WTC11 (cell line): ENCODE measurements around the gene CD59.

ENCODE experiments used
- IRF2 ChIP-seq: sonication (generic); formaldehyde crosslinking; IDR thresholded peaks from 2 replicates; pipeline ENCODE4 v1.8.0; 2022; ENCODE audit warnings: low read depth, missing genetic modification reagents, borderline replicate concordance
- ZNF416 ChIP-seq: fragments of 250-450 bp; sonication (Bioruptor Pico); IDR thresholded peaks from 2 replicates; pipeline ENCODE4 v1.9.0; 2021; ENCODE audit warnings: mild to moderate bottlenecking, inconsistent platforms
- TF ChIP-seq, protein P1 (sequence below): fragments of 200-600 bp; IDR thresholded peaks from 2 replicates; pipeline ENCODE4 v1.8.0; 2022; ENCODE audit warnings: antibody characterized with exemption

DNA sequence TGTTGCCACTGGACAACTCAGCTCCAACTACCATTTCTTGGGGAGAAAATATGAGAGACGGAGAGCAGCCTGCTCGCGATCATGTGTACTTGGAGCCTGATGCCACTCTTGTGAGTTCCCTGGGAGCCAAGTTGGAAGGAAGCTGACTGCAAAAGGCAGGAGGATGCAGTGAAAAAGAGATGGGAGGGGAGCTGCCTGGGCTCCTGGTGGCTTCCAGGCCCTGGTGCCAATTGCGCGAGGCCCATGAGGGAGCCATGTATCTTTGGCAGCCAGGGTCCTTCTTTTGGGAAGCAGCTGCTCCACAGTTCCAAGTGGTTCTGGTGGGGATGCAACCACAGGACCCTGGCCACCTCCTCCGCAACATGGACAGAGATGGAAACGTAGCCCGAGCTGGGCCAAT, 46.7 kb downstream of the CD59 start:
- TF ChIP-seq, protein P1, sequence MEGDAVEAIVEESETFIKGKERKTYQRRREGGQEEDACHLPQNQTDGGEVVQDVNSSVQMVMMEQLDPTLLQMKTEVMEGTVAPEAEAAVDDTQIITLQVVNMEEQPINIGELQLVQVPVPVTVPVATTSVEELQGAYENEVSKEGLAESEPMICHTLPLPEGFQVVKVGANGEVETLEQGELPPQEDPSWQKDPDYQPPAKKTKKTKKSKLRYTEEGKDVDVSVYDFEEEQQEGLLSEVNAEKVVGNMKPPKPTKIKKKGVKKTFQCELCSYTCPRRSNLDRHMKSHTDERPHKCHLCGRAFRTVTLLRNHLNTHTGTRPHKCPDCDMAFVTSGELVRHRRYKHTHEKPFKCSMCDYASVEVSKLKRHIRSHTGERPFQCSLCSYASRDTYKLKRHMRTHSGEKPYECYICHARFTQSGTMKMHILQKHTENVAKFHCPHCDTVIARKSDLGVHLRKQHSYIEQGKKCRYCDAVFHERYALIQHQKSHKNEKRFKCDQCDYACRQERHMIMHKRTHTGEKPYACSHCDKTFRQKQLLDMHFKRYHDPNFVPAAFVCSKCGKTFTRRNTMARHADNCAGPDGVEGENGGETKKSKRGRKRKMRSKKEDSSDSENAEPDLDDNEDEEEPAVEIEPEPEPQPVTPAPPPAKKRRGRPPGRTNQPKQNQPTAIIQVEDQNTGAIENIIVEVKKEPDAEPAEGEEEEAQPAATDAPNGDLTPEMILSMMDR = no peak
- no peak for TF ChIP-seq ZNF416 (CRISPR knock-in tag)
- no peak for TF ChIP-seq IRF2 (CRISPR knock-in tag)
